Adipose tissue (tissue), 3 donors: ENCODE measurements around the gene DTD2. TPM values are rescaled to one million over a fixed set of nuclear protein-coding genes. Genes with fewer than 3 reads are reported as not detected.
"Not testable (repeated sequence)": the region's sequence is repeated elsewhere in the genome, so short reads cannot be mapped to it uniquely, and the experiment has no call there.

Source experiments
- H3K27ac ChIP-seq: one replicate; pipeline ENCODE4 v1.5.1; 2013; ENCODE audit warnings: low read depth, low read length
- WGBS, 3 donors: extraction: QIAGEN DNeasy Blood & Tissue Kit; methylation state at CpG; one replicate each; pipeline ENCODE4 v1.1.7; 2013; 5-methylcytosine and 5-hydroxymethylcytosine counted together
- polyA plus RNA-seq, 3 donors: library from polyadenylated mRNA; stranded (reverse); fragments of 200-250 nt; gene quantifications; one replicate each; pipeline ENCODE4 v1.2.3, GENCODE V29; 2013
- donor health status: healthy with polysubstance abuse.
- donor health status: Bipolar disorder and iron deficiency.
- donor health status: healthy.

DTD2 gene
- polyA plus RNA-seq, 3 donors = 7.2 to 19.1 (median 17.7) TPM

DNA sequence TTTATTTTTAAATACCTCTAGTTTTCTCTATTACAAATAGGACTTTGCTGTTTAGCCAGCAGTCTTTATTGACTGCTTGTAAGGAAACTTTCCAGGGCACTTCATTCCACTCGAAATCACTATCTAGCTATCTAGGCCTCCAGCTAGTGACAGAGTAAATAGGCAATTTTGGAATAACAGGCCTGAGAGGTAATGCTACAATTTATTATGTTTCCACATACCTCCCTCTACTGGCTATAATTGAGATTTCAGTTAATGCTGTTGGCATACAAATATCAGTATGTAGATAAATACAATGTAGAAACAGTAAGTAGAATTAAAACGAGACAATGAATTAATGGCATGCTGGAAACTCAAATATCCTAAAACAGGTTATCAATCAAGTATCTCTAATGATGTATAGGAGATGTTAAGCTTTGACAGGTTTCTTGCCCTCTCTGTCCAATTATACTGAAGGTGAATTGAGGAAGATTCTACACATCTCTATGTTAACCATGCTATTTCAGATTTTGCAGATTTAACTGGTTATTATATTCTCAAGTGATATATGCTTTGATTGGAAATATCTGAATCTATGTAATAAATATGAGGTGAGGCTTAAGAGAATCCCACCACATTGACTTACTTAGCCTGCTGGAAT, 7.2 kb downstream of the DTD2 start:
- no peak overlapping the region for H3K27ac ChIP-seq
- WGBS, 3 donors = 20 to 45% (median 43%) methylated on average over 2 of the region's 2 CpGs

DNA sequence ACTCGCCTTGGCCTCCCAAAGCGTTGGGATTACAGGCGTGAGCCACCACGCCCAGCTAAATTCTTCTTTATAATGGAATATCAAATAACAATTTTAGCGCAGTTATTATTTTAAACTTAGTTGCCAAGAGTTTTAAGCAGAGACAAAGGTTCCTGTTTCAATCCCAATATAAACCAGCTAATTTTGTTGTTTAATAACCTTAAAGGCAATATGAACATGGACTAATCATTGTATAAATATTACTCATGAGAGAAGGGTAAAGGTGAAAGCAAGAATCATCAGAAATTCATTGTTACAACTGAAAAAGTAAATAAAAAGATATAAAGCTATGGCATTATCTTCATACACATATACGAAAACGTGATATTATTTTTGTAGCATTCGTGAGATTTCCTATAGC, 8.2 kb downstream of the DTD2 start:
- WGBS, 3 donors = 65 to 83% (median 77%) methylated on average over 8 of the region's 8 CpGs

DNA sequence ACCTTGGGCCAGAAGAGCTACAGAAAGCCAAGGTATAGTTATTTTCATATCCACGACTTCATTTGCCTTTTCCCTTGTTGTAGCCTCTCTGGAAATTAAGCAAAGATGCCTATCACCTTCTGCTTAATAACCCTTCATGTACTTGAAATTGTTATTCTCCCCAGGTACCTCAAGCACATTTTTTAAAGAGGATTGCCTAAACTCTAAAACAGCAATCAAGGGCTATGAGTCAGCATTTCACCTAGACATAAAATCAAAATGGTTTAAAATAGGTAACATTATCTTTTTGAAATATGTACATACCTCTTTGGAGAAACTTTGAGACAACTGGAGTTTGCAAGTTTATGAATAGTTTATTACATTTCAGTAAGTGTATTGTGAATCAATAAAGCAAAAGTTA, 11.6 kb downstream of the DTD2 start:
- 70 to 89% (median 85%) methylated on average over 1 of the region's 1 CpG for WGBS, 3 donors
- H3K27ac ChIP-seq = no peak overlapping the region

More for the DNA sequence above, 8.2 kb downstream of the DTD2 start:
- H3K27ac ChIP-seq = no peak overlapping the region

DNA sequence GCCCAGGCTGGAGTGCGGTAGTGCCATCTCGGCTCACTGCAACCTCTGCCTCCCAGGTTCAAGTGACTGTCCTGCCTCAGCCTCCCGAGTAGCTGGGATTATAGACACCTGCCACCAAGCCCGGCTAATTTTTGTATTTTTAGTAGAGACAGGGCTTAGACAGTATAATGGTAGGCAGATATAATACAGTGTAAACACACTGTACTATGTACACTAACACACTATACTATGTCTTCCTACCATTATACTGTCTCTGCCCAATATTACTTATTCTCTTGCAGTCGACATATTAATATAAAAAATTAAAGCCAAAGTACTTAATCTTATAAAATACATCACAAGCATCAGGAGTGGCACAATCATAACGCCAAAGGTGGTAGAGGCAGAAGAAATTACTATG, 15.0 kb downstream of the DTD2 start:
- no peak overlapping the region for H3K27ac ChIP-seq

DNA sequence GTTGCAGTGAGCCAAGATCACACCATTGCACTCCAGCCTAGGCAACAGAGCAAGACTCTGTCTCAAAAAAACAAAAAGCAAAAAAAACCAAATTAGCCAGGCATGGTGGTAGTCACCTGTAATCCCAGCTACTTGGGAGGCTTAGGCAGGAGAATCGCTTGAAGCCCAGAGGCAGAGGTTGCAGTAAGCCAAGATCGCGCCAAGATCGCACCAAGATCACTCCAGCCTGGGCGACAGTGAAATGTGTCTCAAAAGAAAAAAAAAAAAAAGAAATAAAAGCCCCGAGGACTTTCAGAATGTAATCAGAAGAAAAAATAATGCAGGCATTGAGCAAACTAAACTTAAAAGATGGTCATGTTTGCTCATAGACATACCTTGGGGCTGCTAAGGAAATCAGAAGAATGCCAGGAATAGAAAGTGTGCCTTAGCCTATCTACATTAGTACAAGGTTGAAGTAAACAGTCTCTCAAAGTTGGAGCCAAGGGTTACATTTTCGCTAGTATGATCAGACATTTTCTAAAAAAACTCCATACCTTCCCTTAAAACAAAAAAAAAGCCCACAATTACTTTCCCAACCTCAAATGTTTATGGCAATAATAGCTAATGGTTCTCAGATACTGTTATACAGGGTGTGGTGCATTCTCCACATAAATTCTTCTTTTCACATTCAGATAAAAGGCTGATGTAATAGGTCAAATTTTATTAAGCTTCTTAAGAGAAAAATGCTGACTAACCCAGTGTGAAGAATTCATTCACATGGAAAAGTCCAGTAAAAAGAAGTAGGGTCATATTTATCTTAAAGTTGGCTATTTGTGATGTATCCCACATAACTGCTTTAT, 15.8 kb downstream of the DTD2 start:
- no peak overlapping the region for H3K27ac ChIP-seq

More for the DNA sequence above, 15.0 kb downstream of the DTD2 start:
- WGBS, 3 donors = 76 to 90% (median 88%) methylated on average over 6 of the region's 6 CpGs

DNA sequence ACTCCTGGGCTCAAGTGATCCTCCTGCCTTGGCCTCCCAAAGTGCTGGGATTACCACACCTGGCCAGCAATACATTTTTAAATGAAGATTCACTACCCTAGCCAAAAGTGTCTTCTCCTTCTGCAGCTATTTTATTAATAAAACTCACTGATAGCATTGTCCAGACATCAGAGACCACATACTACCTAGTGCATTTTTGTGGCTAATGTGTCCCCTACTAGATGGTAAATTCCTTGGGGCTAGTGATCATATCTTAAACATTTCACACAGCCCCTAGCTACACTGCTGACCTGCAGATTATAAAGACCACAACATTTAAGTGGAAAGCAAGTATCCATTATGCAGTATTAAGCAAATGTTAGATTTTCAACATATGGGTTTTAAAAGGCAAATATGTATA, 17.0 kb downstream of the DTD2 start:
- H3K27ac ChIP-seq = no peak overlapping the region

More for the DNA sequence above, 15.8 kb downstream of the DTD2 start:
- WGBS, 3 donors = 49 to 82% (median 80%) methylated on average over 7 of the region's 7 CpGs

DNA sequence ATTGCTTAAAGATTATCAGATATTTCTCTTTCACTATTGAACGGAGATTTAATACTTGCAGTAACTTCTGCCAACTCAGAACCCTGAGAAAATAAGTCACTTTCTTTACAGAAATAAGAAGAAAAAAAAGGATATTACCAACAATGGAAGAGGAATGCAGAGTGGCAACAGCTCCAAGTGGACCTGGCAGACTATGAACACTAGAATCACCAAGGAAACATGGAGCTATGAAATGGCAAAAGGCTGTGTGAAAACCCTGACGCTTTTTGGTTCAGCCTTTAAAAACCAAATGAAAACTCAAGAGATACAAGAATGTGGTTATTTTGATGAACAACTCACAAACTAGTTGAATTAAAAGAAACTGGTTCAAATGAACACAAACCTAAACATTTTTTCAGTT, 17.7 kb downstream of the DTD2 start:
- WGBS, 3 donors = 77 to 91% (median 89%) methylated on average over 2 of the region's 2 CpGs
- no peak overlapping the region for H3K27ac ChIP-seq

DNA sequence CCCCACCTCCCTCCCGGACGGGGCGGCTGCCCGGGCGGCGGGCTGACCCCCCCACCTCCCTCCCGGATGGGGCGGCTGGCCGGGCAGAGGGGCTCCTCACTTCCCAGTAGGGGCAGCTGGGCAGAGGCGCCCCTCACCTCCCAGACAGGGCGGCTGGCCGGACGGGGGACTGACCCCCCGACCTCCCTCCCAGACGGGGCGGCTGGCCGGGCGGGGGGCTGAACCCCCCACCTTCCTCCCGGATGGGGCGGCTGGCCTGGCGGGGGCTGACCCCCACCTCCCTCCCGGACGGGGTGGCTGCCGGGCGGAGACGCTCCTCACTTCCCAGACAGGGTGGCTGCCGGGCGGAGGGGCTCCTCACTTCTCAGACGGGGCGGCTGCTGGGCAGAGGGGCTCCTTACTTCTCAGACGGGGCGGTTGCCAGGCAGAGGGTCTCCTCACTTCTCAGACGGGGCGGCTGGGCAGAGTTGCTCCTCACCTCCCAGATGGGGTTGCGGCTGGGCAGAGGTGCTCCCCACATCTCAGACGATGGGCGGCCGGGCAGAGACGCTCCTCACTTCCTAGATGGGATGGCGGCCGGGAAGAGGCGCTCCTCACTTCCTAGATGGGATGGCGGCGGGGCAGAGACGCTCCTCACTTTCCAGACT, 20.1 kb downstream of the DTD2 start:
- 93 to 94% (median 93%) methylated on average over 9 to 39 of the region's 45 CpGs for WGBS, 3 donors

DNA sequence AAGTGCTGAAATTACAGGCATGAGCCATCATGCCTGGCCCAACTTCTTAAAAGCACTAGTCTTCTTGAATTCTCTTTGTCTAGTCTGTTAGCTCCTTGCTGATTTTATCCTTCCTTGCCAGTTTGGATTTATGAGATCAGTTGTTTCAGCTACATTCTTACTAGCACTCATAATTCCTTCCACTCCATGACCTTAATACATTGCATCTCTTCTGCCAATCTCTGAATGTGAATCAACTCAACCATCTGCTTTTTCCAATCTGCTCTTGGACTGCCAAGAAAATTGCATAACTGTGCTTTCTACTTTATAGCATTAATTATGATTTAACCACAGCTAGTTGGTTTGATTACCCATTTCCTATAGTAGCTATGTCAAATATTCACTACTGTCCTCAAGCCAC, 22.0 kb downstream of the DTD2 start:
- no peak overlapping the region for H3K27ac ChIP-seq

More for the DNA sequence above, 20.1 kb downstream of the DTD2 start:
- not testable (repeated sequence) for H3K27ac ChIP-seq

DNA sequence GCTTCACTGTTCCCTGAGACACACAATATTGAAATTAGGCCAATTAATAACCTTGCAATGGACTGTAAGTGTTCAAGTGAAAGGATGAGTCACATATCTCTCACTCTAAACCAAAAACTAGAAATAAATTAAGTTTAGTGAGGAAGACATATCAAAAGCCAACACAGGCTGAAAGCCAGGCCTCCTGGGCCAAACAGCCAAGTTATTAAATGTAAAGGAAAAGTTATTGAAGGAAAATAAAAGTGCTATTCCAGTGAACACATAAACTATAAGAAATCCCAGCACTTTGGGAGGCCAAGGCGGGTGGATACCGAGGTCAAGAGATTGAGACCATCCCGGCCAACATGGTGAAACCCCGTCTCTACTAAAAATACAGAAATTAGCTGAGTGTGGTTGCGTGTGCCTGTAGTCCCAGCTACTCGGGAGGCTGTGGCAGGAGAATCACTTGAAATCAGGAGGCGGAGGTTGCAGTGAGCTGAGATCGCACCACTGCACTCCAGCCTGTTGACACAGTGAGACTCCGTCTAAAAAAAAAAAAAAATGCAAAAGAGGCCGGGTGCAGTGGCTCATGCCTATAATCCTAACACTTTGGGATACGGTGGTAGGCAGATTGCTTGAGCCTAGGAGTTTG, 26.6 kb downstream of the DTD2 start:
- WGBS, 3 donors = 95 to 98% (median 97%) methylated on average over 11 of the region's 11 CpGs
- H3K27ac ChIP-seq = no peak overlapping the region

DNA sequence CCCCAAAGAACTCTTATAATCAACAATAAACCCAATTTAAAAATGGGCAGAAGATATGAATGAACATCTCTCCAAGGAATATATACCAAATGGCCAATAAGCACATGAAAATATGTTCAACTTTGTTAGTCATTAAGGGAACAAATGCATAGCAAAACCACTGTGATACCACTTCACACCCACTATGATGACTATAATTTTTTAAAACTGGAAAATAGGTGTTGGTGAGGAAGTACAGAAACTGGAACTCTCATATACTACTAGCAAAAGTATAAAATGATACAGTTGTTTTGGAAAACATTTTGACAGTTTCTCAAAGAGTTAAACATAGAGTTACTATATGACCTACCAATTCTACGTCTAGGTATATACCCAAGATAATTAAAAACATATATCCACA, 27.5 kb downstream of the DTD2 start:
- 85 to 94% (median 90%) methylated on average over 1 of the region's 1 CpG for WGBS, 3 donors
- H3K27ac ChIP-seq = no peak overlapping the region

DNA sequence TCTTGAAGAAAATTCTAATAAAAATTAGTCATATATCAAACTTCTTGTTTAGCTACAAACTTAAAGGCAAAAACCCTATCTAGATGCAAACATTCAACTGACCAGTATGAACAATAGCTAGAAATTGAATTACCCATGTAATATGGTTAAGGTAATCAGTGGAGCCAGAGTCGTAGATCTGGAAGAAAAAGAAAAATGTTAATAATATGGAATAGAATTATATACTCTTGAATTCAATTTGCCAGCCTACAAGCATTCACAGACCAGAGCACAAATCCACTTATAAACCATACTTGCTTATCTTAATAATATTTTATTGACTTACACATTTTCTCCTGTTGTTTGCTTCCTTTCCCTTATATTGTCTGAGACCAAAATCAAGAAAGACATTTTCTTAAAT, 29.3 kb downstream of the DTD2 start:
- no peak overlapping the region for H3K27ac ChIP-seq
- WGBS, 3 donors = 93 to 97% (median 96%) methylated on average over 1 of the region's 1 CpG

DNA sequence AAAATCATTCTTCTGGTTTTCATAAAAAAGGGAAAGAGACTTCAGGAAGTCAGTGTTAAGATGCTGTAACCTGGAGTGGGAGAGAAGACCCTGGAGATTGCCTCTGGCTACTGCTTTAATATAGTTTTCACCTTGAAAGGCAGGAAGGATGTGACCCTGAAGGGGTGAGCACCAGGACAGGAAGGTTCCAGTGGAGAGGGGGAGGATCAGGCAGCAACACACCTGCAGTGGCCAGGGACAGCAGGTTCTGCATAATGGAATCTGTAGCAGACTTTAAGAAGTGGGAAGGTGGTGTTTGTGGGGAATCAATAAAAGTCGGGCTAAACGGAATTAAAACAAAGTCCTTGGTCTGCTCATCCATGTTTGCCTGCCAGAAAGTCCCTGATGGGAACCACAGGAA, 30.6 kb downstream of the DTD2 start:
- 42 to 77% (median 67%) methylated on average over 2 of the region's 2 CpGs for WGBS, 3 donors
- no peak overlapping the region for H3K27ac ChIP-seq

DNA sequence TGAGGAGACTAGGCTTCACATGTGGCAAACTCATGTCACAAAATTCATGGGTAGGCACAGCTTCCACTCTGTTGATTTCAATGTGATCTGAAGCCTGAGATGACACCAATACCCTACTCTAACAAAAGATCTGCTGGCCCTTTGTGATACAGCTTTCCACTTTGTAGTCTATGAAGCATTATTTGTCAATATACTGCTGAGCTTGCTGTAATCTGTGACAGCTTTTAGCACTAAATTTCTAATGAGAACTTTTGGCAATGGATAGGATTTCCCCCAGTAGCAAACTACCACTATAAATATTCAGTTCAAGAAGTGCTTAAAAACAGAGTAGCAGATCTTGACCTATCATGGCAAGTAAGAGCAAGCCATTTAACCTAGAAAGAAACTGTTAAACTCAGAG, 31.4 kb downstream of the DTD2 start:
- no peak overlapping the region for H3K27ac ChIP-seq

DNA sequence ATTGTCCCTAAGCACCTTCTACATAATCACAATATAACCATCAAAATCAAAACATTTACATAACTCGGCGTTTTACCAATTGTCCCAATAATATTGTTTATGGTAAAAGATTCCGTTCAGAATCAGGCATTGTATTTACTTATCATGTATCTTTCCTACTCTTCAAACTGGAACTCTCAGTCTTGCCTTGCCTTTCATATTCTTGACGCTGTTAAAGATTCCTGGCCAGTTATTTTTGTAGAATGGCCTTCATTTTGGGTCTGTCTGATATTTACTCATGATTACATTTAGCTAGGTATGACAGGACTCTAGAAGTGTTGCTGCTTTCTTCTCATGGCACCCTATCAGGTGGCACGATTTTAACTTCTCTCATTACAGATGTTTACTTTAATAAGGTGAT, 36.1 kb downstream of the DTD2 start:
- H3K27ac ChIP-seq = no peak overlapping the region
- WGBS, 3 donors = 49 to 92% (median 91%) methylated on average over 5 of the region's 5 CpGs

DNA sequence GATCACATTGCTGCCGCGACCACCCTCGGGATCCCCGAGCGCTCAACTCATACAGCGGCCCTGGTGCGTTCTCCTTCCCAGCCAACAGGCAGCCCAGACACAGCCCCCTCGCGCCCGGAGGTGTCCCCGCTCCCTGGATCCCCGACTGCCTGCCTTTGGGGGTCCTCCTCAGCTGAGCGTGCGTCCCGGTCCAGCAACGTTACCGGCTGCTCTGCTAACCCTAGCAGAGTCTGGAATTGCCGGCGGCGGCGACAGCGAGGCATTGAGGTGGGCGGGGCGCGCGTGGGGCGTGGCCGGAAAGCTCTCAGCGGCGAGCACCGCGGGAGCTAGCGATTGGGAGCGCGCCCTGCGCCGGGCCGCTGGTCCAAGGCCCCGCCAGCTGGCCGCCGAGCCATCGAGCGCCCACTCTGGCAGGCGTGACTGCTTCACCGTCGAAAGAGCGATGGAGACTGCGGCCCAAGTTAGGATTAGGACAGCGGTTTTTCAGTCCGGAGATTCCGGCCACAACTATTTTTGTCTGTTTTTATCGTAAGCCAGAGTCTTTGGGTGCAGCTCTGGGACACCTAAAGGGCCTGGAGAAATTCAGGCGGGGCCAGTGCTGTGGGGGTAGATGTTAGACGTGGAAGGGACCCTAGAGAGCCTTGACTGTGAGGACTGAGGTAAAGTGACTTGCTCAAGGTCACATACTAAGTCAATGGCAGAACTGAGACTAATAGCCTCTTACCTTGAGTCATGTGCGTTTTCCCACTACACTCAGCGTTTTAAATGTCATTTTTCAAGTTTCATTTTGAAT, 36.8 kb downstream of the DTD2 start, which contains the start of gene HEATR5A:
TSS of gene HEATR5A (minus strand) at position 232 of the 793 bp plus-strand sequence. CDS start 17,575 bp downstream, outside the sequence.
- WGBS, 3 donors = 1 to 2% (median 2%) methylated on average over 56 of the region's 56 CpGs
- H3K27ac ChIP-seq = no peak within 1 kb of the TSS

DNA sequence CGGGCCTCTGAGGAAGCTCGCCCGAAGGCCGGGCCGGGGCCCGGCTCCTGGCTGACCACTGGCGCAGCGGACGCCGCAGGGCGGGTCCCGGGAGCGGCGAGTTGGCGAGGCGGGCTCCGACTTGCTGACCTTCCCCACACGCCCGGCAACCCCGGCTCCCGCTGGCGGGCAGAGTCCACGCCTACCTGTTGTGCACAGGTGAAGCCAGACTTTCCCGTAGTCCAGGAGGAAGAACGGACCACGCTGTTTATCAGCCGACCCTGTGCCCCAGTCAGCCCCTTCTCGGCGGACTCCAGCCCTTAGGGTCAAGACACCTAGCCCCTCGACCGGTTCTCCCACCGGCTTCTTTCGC, 37.4 kb downstream of the DTD2 start:
- H3K27ac ChIP-seq = no peak overlapping the region
- 0 to 1% (median 1%) methylated on average over 33 of the region's 33 CpGs for WGBS, 3 donors

DNA sequence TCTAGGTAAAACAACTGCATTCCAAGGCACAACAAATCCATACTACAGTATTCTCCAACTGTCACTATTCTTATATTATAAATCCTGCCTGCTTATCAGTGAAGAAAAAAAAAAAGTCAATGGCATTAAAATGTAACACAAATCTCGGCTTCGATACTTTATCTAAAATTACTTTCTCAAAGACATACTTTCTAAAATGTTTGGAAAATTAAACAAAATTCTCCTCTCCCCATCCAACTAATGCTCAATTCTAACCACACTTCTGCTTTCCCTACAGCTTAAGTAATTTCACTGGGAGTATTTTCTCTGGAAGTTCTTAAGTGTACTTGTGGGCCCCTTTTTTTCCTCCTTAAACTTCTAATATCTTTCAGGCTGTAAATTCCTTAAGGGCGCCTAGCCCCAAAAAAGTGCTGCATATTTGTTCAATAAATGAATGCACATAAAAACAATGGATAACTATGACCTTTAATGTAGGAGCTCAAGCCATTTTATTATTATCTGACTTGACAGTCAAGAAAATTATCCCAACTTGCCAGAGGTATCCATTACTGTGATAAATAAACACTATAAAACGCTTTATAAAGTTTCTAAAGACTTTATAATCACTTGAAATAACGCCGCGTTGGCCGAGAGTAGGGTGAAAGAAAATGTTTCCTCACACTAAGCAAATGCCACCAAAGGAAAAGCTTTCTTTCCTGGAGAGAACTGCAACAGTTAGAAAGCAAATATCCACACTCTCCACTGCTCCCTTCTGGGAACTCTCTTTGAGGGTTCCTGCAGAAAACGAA, 37.9 kb downstream of the DTD2 start:
- H3K27ac ChIP-seq = no peak overlapping the region
- 6 to 14% (median 12%) methylated on average over 9 of the region's 9 CpGs for WGBS, 3 donors
